GM23338 (cell line): ENCODE results near the gene TSPYL4. TPM values are rescaled to one million over a fixed set of nuclear protein-coding genes. Genes with fewer than 3 reads are reported as not detected.

ENCODE experiments used
- ATAC-seq: fragments of 200-7000 bp; cut with Tn5 transposase; 3 replicates; pipeline ENCODE4 v1.9.1; 2020
- DNase-seq: peaks from one replicate; pipeline ENCODE4 v3.0.0-alpha.2; 2015; ENCODE audit warnings: low spot score
- H2AFZ ChIP-seq: fragments of 200-600 bp; sonication (generic); 2 replicates; pipeline ENCODE4 v1.8.0; 2016; ENCODE audit warnings: antibody characterized with exemption, mild to moderate bottlenecking, moderate library complexity
- H3F3A ChIP-seq: fragments of 200-600 bp; sonication (generic); replicated peaks from 2 replicates; pipeline ENCODE4 v1.8.0; 2017; ENCODE audit warnings: antibody characterized with exemption, mixed run types, low read depth
- H3K27ac ChIP-seq: fragments of 200-600 bp; sonication (generic); 2 replicates; pipeline ENCODE4 v1.6.1; 2016; ENCODE audit warnings: low read depth
- H3K27me3 ChIP-seq: fragments of 200-600 bp; sonication (generic); 2 replicates; pipeline ENCODE4 v1.8.0; 2016; ENCODE audit warnings: mild to moderate bottlenecking, mixed run types, moderate library complexity; ENCODE audit not compliant: insufficient read depth
- H3K36me3 ChIP-seq: fragments of 200-600 bp; sonication (generic); 2 replicates; pipeline ENCODE4 v1.8.0; 2016; ENCODE audit warnings: mild to moderate bottlenecking; ENCODE audit not compliant: insufficient read depth
- H3K4me1 ChIP-seq: fragments of 200-600 bp; sonication (generic); 2 replicates; pipeline ENCODE4 v1.8.0; 2016; ENCODE audit warnings: mild to moderate bottlenecking, moderate library complexity; ENCODE audit not compliant: insufficient read depth
- H3K4me2 ChIP-seq: fragments of 200-600 bp; sonication (generic); 2 replicates; pipeline ENCODE4 v1.7.1; 2017; ENCODE audit warnings: mixed run types
- H3K4me3 ChIP-seq: fragments of 200-600 bp; sonication (generic); 2 replicates; pipeline ENCODE4 v1.6.1; 2016; ENCODE audit warnings: mixed run types
- H3K79me2 ChIP-seq: fragments of 200-600 bp; sonication (generic); replicated peaks from 2 replicates; pipeline ENCODE4 v1.8.0; 2017; ENCODE audit warnings: mild to moderate bottlenecking; ENCODE audit not compliant: insufficient read depth
- H3K9me2 ChIP-seq: fragments of 200-600 bp; sonication (generic); 2 replicates; pipeline ENCODE4 v1.8.0; 2017; ENCODE audit not compliant: insufficient read depth
- H4K20me1 ChIP-seq: fragments of 200-600 bp; sonication (generic); replicated peaks from 2 replicates; pipeline ENCODE4 v1.8.0; 2017; ENCODE audit warnings: mild to moderate bottlenecking; ENCODE audit not compliant: insufficient read depth
- H3K27ac Mint-ChIP-seq: 2 replicates; pipeline ENCODE4 v1.8.0; 2020; ENCODE audit warnings: inconsistent platforms, mild to moderate bottlenecking, moderate library complexity, mixed read lengths
- H3K27me3 Mint-ChIP-seq: 3 replicates; pipeline ENCODE4 v1.8.0; 2022; ENCODE audit warnings: low read depth, mild to moderate bottlenecking, moderate library complexity, mixed read lengths, inconsistent platforms; ENCODE audit not compliant: insufficient read depth, poor library complexity
- H3K36me3 Mint-ChIP-seq: 3 replicates; pipeline ENCODE4 v1.8.0; 2021; ENCODE audit warnings: low read depth, mild to moderate bottlenecking, inconsistent platforms, moderate library complexity, mixed read lengths
- H3K4me1 Mint-ChIP-seq: 3 replicates; pipeline ENCODE4 v1.8.0; 2020; ENCODE audit warnings: mild to moderate bottlenecking, inconsistent platforms, mixed read lengths
- H3K4me3 Mint-ChIP-seq: 3 replicates; pipeline ENCODE4 v1.8.0; 2021; ENCODE audit warnings: moderate library complexity, mild to moderate bottlenecking, inconsistent platforms, mixed read lengths
- H3K9me3 Mint-ChIP-seq: 3 replicates; pipeline ENCODE4 v1.8.0; 2020; ENCODE audit warnings: moderate library complexity, mild to moderate bottlenecking, inconsistent platforms, mixed read lengths
- CREB1 ChIP-seq: fragments of 250-450 bp; sonication (Bioruptor Pico); IDR thresholded peaks from 2 replicates; pipeline ENCODE4 v1.5.0; 2020; ENCODE audit warnings: low read depth, mild to moderate bottlenecking, moderate library complexity
- CTCF ChIP-seq, 2 experiments: fragments of 200-600 bp in 1 of 2; sonication (generic) in 1 of 2; conservative IDR thresholded peaks; 2 replicates each; pipeline versions ENCODE4 v1.5.1 to v1.6.1; 2016 to 2017; ENCODE audit warnings: antibody characterized with exemption in 2 of 2, low read depth in 2 of 2, mild to moderate bottlenecking in 2 of 2, moderate library complexity in 1 of 2
- ETS1 ChIP-seq: IDR thresholded peaks from 2 replicates; pipeline ENCODE4 v1.6.1; 2016; ENCODE audit warnings: antibody characterized with exemption
- EZH2 ChIP-seq: fragments of 200-600 bp; sonication (generic); IDR thresholded peaks from one replicate; pipeline ENCODE4 v1.8.0; 2017; ENCODE audit warnings: antibody characterized with exemption, mild to moderate bottlenecking, low read depth; ENCODE audit not compliant: unreplicated experiment
- EZH2phosphoT487 ChIP-seq: fragments of 200-600 bp; sonication (generic); IDR thresholded peaks from one replicate; pipeline ENCODE4 v1.8.1; 2018; ENCODE audit warnings: antibody characterized with exemption; ENCODE audit not compliant: unreplicated experiment
- JUNB ChIP-seq: IDR thresholded peaks from one replicate; pipeline ENCODE4 v1.6.1; 2016; ENCODE audit warnings: antibody characterized with exemption; ENCODE audit not compliant: unreplicated experiment
- NANOG ChIP-seq: IDR thresholded peaks from 2 replicates; pipeline ENCODE4 v1.6.1; 2016; ENCODE audit warnings: antibody characterized with exemption, borderline replicate concordance
- POLR2AphosphoS5 ChIP-seq: IDR thresholded peaks from 2 replicates; pipeline ENCODE4 v1.6.1; 2016; ENCODE audit warnings: antibody characterized with exemption, low read depth
- REST ChIP-seq: IDR thresholded peaks from one replicate; pipeline ENCODE4 v1.6.1; 2018; ENCODE audit warnings: antibody characterized with exemption; ENCODE audit not compliant: unreplicated experiment
- STAT1 ChIP-seq: IDR thresholded peaks from one replicate; pipeline ENCODE4 v1.6.1; 2016; ENCODE audit warnings: antibody characterized with exemption; ENCODE audit not compliant: unreplicated experiment
- ZNF114 ChIP-seq: fragments of 250-450 bp; sonication (Bioruptor Pico); IDR thresholded peaks from 2 replicates; pipeline ENCODE4 v1.5.0; 2020; ENCODE audit warnings: mild to moderate bottlenecking, moderate library complexity
- ZNF331 ChIP-seq: fragments of 250-450 bp; sonication (Bioruptor Pico); IDR thresholded peaks from 2 replicates; pipeline ENCODE4 v1.5.0; 2020; ENCODE audit warnings: low read depth, mild to moderate bottlenecking, moderate library complexity
- ZNF462 ChIP-seq: fragments of 250-450 bp; sonication (Bioruptor Pico); IDR thresholded peaks from 2 replicates; pipeline ENCODE4 v1.5.0; 2020; ENCODE audit warnings: mild to moderate bottlenecking, moderate library complexity
- polyA plus RNA-seq: library from polyadenylated mRNA; unstranded; fragments of >200 nt; fragmentation: Nextera tagmentation; extraction: Ambion mirVana; gene quantifications from 2 replicates; pipeline ENCODE4 v1.2.1, GENCODE V29; 2016
- total RNA-seq: library from RNA; depleted of rRNA; stranded (reverse); fragments of >200 nt; shearing (Covaris generic); gene quantifications from 2 replicates; pipeline ENCODE4 v1.2.3, GENCODE V29; 2014

Gene TSPYL4
- total and polyA plus RNA-seq, 2 experiments from 2014 or later, result 13.2 to 19.8 TPM

- H3K27ac ChIP-seq, result no peak overlapping the region
- no peak overlapping the region for H3K4me2 ChIP-seq
- no peak overlapping the region for H3K4me3 Mint-ChIP-seq
- H4K20me1 ChIP-seq, result no peaks in the 10 kb centered on the region
- H3K36me3 Mint-ChIP-seq, result no peaks in the 10 kb centered on the region
- no peaks in the 10 kb centered on the region for H3K27me3 Mint-ChIP-seq
- ATAC-seq (no peak), DNase-seq (no peak)
- no peak overlapping the region for H3K4me3 ChIP-seq
- H3K4me1 ChIP-seq, result peaks cover 14% of the 10 kb centered on the region
- H3K27me3 ChIP-seq, result no peaks in the 10 kb centered on the region
- H3F3A ChIP-seq, result no peaks in the 10 kb centered on the region
- TF ChIP-seq ETS1, result no peak
- no peak for TF ChIP-seq ZNF462 (CRISPR knock-in tag)
- no peak for TF ChIP-seq EZH2
- no peak for TF ChIP-seq CTCF (conservative IDR thresholded peaks at IDR 0.05; ENCODE audit: low read depth in 2 of 2)
- TF ChIP-seq REST, result no peak
- TF ChIP-seq CREB1 (CRISPR knock-in tag), result no peak
- no peak for TF ChIP-seq POLR2AphosphoS5
- no peak for TF ChIP-seq ZNF331 (CRISPR knock-in tag)
- TF ChIP-seq ZNF114 (CRISPR knock-in tag), result no peak
- no peak for TF ChIP-seq STAT1
- no peak for TF ChIP-seq NANOG
- TF ChIP-seq EZH2phosphoT487, result no peak
- TF ChIP-seq JUNB, result no peak
- H3K79me2 ChIP-seq, result no peaks in the 10 kb centered on the region
- H2AFZ ChIP-seq, result no peak overlapping the region
- H3K9me3 Mint-ChIP-seq, result no peaks in the 10 kb centered on the region
- H3K27ac Mint-ChIP-seq, result no peak overlapping the region
- H3K4me1 Mint-ChIP-seq, result peaks cover 29% of the 10 kb centered on the region
- no peaks in the 10 kb centered on the region for H3K36me3 ChIP-seq
- H3K9me2 ChIP-seq, result no peaks in the 10 kb centered on the region
Measured at GRCh38 chr6:116218866-116219265, 35.0 kb downstream of the TSPYL4 start.
